Measurements from ENCODE around the gene LY9. TPM values are rescaled to one million over a fixed set of nuclear protein-coding genes. Genes with fewer than 3 reads are reported as not detected.
"Not testable (repeated sequence)": the region's sequence is repeated elsewhere in the genome, so short reads cannot be mapped to it uniquely, and the experiment has no call there.

LY9 gene
- polyA plus RNA-seq, 1 of the 3 experiments (the other 2 are of a cell fraction): not detected

- 13% methylated on average over 6 of the region's 6 CpGs for WGBS (ENCODE audit: low lambda C conversion rate)
- Histone ChIP-seq H2AFZ (ENCODE audit: low read depth) (no peak overlapping the region), H3K4me2 (no peak overlapping the region), H3K9me2 (no peaks in the 10 kb centered on the region), H4K20me1 (ENCODE audit: insufficient read depth) (no peaks in the 10 kb centered on the region), H3K4me1 (ENCODE audit: control insufficient read depth in 1 of 2, insufficient read depth in 2 of 2, low read depth in 1 of 2, low read length in 1 of 2) (no peaks in the 10 kb centered on the region), H3K36me3 (replicated peaks in 1 of 2; ENCODE audit: control insufficient read depth in 1 of 2, insufficient read depth in 2 of 2, low read length in 1 of 2) (no peaks in the 10 kb centered on the region), H3K27ac (ENCODE audit: low read depth in 2 of 2, low read length in 1 of 2) (no peak overlapping the region), H3K9ac (no peak overlapping the region), H3K4me3 (ENCODE audit: low read depth in 2 of 2, low read length in 1 of 2) (no peak overlapping the region), H3K9me3 (no peaks in the 10 kb centered on the region), H3F3A (replicated peaks; ENCODE audit: insufficient read depth) (no peaks in the 10 kb centered on the region), H3K79me2 (ENCODE audit: insufficient read depth) (no peaks in the 10 kb centered on the region), H3K27me3 (ENCODE audit: insufficient read depth) (no peaks in the 10 kb centered on the region; the same call in 1 of the 2 replicates)
- TF ChIP-seq GABPA (IDR thresholded peaks at IDR 0.05; ENCODE audit: low read depth): no peak
- TF ChIP-seq PBX3 (IDR thresholded peaks at IDR 0.05): no peak
- TF ChIP-seq EP300 (IDR thresholded peaks at IDR 0.05; ENCODE audit: borderline replicate concordance in 1 of 2, low read depth in 1 of 2, low read length in 1 of 2): no peak
- no peak for TF ChIP-seq EZH2phosphoT487 (IDR thresholded peaks at IDR 0.05; ENCODE audit: borderline replicate concordance, low read depth)
- no peak for TF ChIP-seq NRF1 (IDR thresholded peaks at IDR 0.05; ENCODE audit: low read depth, low read length)
- no peak for TF ChIP-seq RCOR1 (IDR thresholded peaks at IDR 0.05; ENCODE audit: low read length)
- TF ChIP-seq SIN3A (IDR thresholded peaks at IDR 0.05; ENCODE audit: borderline replicate concordance, low read depth, low read length): no peak
- no peak for TF ChIP-seq USF1 (IDR thresholded peaks at IDR 0.05; ENCODE audit: borderline replicate concordance, low read depth)
- no peak for TF ChIP-seq MEF2A (IDR thresholded peaks at IDR 0.05; ENCODE audit: borderline replicate concordance, low read depth)
- no peak for TF ChIP-seq IRF3 (IDR thresholded peaks at IDR 0.05; ENCODE audit: low read depth, low read length)
- no peak for TF ChIP-seq MAX (IDR thresholded peaks at IDR 0.05; ENCODE audit: low read depth)
- no peak for TF ChIP-seq RAD21 (IDR thresholded peaks at IDR 0.05; ENCODE audit: low read length)
- no peak for TF ChIP-seq RFX5 (IDR thresholded peaks at IDR 0.05; ENCODE audit: low read length)
- no peak for TF ChIP-seq CHD2 (IDR thresholded peaks at IDR 0.05; ENCODE audit: low read length, partially characterized antibody)
- TF ChIP-seq ELF1 (IDR thresholded peaks at IDR 0.05): no peak
- POLR2A ChIA-PET: no interaction called here
- DNase-seq: no peak
- CTCF ChIA-PET: no interaction called here
Measured at GRCh38 chr1:160866695-160867260, 70.8 kb downstream of the LY9 start.

GRCh38 chr1:160867651-160868050 is 71.7 kb downstream of the LY9 start:
- WGBS (ENCODE audit: low lambda C conversion rate): 4% methylated on average over 4 of the region's 4 CpGs

More at GRCh38 chr1:160867651-160868050, 71.7 kb downstream of the LY9 start:
- H3F3A ChIP-seq (replicated peaks; ENCODE audit: insufficient read depth); H3K4me1 ChIP-seq (ENCODE audit: control insufficient read depth in 1 of 2, insufficient read depth in 2 of 2, low read depth in 1 of 2, low read length in 1 of 2); H3K9ac ChIP-seq; H3K4me3 ChIP-seq (ENCODE audit: low read depth in 2 of 2, low read length in 1 of 2); POLR2A ChIA-PET; H3K27ac ChIP-seq (ENCODE audit: low read depth in 2 of 2, low read length in 1 of 2); CTCF ChIA-PET; H3K9me2 ChIP-seq; H3K27me3 ChIP-seq (ENCODE audit: insufficient read depth); H3K9me3 ChIP-seq; H3K79me2 ChIP-seq (ENCODE audit: insufficient read depth); H3K4me2 ChIP-seq; H4K20me1 ChIP-seq (ENCODE audit: insufficient read depth); H2AFZ ChIP-seq (ENCODE audit: low read depth); H3K36me3 ChIP-seq (replicated peaks in 1 of 2; ENCODE audit: control insufficient read depth in 1 of 2, insufficient read depth in 2 of 2, low read length in 1 of 2); DNase-seq: not testable (repeated sequence)

Measured in SK-N-SH (cell line).